Muscle of leg (tissue), 11 donors: ENCODE measurements around the gene EFCAB8. TPM values are rescaled to one million over a fixed set of nuclear protein-coding genes. Genes with fewer than 3 reads are reported as not detected.

Source experiments
- DNase-seq: peaks from one replicate; pipeline ENCODE4 v3.0.0; 2013
- H3K27ac ChIP-seq: one replicate; pipeline ENCODE4 v1.5.1; 2013; ENCODE audit warnings: mild to moderate bottlenecking, low read length, control low read depth
- H3K27me3 ChIP-seq: one replicate; pipeline ENCODE4 v1.6.1; 2013; ENCODE audit warnings: low read length; ENCODE audit not compliant: control insufficient read depth, insufficient read depth
- H3K36me3 ChIP-seq: one replicate; pipeline ENCODE4 v1.6.1; 2013; ENCODE audit warnings: low read length; ENCODE audit not compliant: control insufficient read depth, insufficient read depth
- H3K4me1 ChIP-seq: one replicate; pipeline ENCODE4 v1.6.1; 2013; ENCODE audit warnings: low read length; ENCODE audit not compliant: control insufficient read depth, insufficient read depth
- H3K4me3 ChIP-seq: one replicate; pipeline ENCODE4 v1.5.1; 2013; ENCODE audit warnings: low read length, control low read depth
- H3K9me3 ChIP-seq: replicated peaks from 2 replicates; pipeline ENCODE4 v1.6.1; 2013; ENCODE audit warnings: low read depth, low read length; ENCODE audit not compliant: control insufficient read depth
- WGBS: methylation state at CpG from one replicate; pipeline ENCODE4 v1.1.5; 2013; ENCODE audit warnings: missing lambda C conversion rate; ENCODE audit not compliant: insufficient coverage; 5-methylcytosine and 5-hydroxymethylcytosine counted together
- polyA plus RNA-seq, 8 donors: library from polyadenylated mRNA; unstranded; fragments of 120-200 nt; gene quantifications; one replicate each; pipeline versions ENCODE4 v1.2.1 to v1.2.3, GENCODE V29; 2013; ENCODE audit warnings: inconsistent platforms in 1 of 8, low replicate concordance in 1 of 8; ENCODE audit not compliant: insufficient read length in 8 of 8, insufficient read depth in 1 of 8
- total RNA-seq: library from RNA; stranded (reverse); fragments of 120-200 nt; gene quantifications from one replicate; pipeline ENCODE4 v1.2.4, GENCODE V29; 2013

Gene EFCAB8
- total and polyA plus RNA-seq, 9 donors: 0.04 to 0.22 (median 0.14) TPM; not detected in 2

GRCh38 chr20:32841174-32841573, 17.5 kb upstream of the EFCAB8 start:
- peaks cover 80% of the 10 kb centered on the region for H3K36me3 ChIP-seq
- H3K9me3 ChIP-seq: no peaks in the 10 kb centered on the region
- no peaks in the 10 kb centered on the region for H3K4me1 ChIP-seq
- H3K4me3 ChIP-seq: no peak overlapping the region
- DNase-seq: no peak
- no peaks in the 10 kb centered on the region for H3K27me3 ChIP-seq
- H3K27ac ChIP-seq: no peak overlapping the region
- WGBS: 67% methylated on average over 2 of the region's 9 CpGs

GRCh38 chr20:32841632-32842031, 17.1 kb upstream of the EFCAB8 start:
- no peaks in the 10 kb centered on the region for H3K27me3 ChIP-seq
- H3K36me3 ChIP-seq: peaks cover 79% of the 10 kb centered on the region
- H3K4me3 ChIP-seq: no peak overlapping the region
- no peaks in the 10 kb centered on the region for H3K4me1 ChIP-seq
- whole genome bisulfite sequencing: 75% methylated on average over 1 of the region's 2 CpGs
- no peak for DNase-seq
- no peaks in the 10 kb centered on the region for H3K9me3 ChIP-seq
- no peak overlapping the region for H3K27ac ChIP-seq

GRCh38 chr20:32842688-32843524, 15.8 kb upstream of the EFCAB8 start:
- 93% methylated on average over 6 of the region's 8 CpGs for WGBS
- no peaks in the 10 kb centered on the region for H3K4me1 ChIP-seq
- H3K27ac ChIP-seq: no peak overlapping the region
- no peaks in the 10 kb centered on the region for H3K27me3 ChIP-seq
- DNase-seq: no peak
- H3K9me3 ChIP-seq: no peaks in the 10 kb centered on the region
- H3K4me3 ChIP-seq: no peak overlapping the region
- peaks cover 76% of the 10 kb centered on the region for H3K36me3 ChIP-seq

GRCh38 chr20:32845786-32846185, 12.9 kb upstream of the EFCAB8 start:
- H3K4me3 ChIP-seq: no peak overlapping the region
- H3K9me3 ChIP-seq: no peaks in the 10 kb centered on the region
- no peak for DNase-seq
- H3K27me3 ChIP-seq: no peaks in the 10 kb centered on the region
- H3K36me3 ChIP-seq: peaks cover 71% of the 10 kb centered on the region
- no peaks in the 10 kb centered on the region for H3K4me1 ChIP-seq
- no peak overlapping the region for H3K27ac ChIP-seq
- WGBS: 72% methylated on average over 2 of the region's 2 CpGs

- Histone ChIP-seq H3K27me3 (no peaks in the 10 kb centered on the region), H3K27ac (no peak overlapping the region), H3K36me3 (peaks cover 70% of the 10 kb centered on the region), H3K4me1 (no peaks in the 10 kb centered on the region), H3K4me3 (no peak overlapping the region), H3K9me3 (no peaks in the 10 kb centered on the region)
- 100% methylated on average over 5 of the region's 5 CpGs for WGBS
- no peak for DNase-seq
Observed at GRCh38 chr20:32846852-32847251, 11.9 kb upstream of the EFCAB8 start.

- Histone ChIP-seq H3K4me3 (no peak overlapping the region), H3K9me3 (no peaks in the 10 kb centered on the region), H3K27me3 (no peaks in the 10 kb centered on the region), H3K27ac (no peak overlapping the region), H3K4me1 (no peaks in the 10 kb centered on the region), H3K36me3 (peaks cover 66% of the 10 kb centered on the region)
- WGBS: 90% methylated on average over 4 of the region's 5 CpGs
- DNase-seq: no peak
Observed at GRCh38 chr20:32847964-32848363, 10.8 kb upstream of the EFCAB8 start.

GRCh38 chr20:32848846-32849245, 9.9 kb upstream of the EFCAB8 start:
- DNase-seq: no peak
- H3K36me3 ChIP-seq: peaks cover 62% of the 10 kb centered on the region
- no peaks in the 10 kb centered on the region for H3K4me1 ChIP-seq
- H3K4me3 ChIP-seq: no peak overlapping the region
- no peak overlapping the region for H3K27ac ChIP-seq
- 86% methylated on average over 4 of the region's 6 CpGs for WGBS
- H3K27me3 ChIP-seq: no peaks in the 10 kb centered on the region
- no peaks in the 10 kb centered on the region for H3K9me3 ChIP-seq

GRCh38 chr20:32849577-32849976, 9.1 kb upstream of the EFCAB8 start:
- H3K27me3 ChIP-seq: no peaks in the 10 kb centered on the region
- DNase-seq: no peak
- no CpG with 5 or more reads among the region's 6 CpGs for WGBS
- no peaks in the 10 kb centered on the region for H3K4me1 ChIP-seq
- no peak overlapping the region for H3K27ac ChIP-seq
- no peaks in the 10 kb centered on the region for H3K9me3 ChIP-seq
- H3K4me3 ChIP-seq: no peak overlapping the region
- H3K36me3 ChIP-seq: peaks cover 57% of the 10 kb centered on the region

- no peak for DNase-seq
Observed at GRCh38 chr20:32855387-32855786, 3.3 kb upstream of the EFCAB8 start.

GRCh38 chr20:32858189-32858588, 534 bp upstream of the EFCAB8 start:
- Histone ChIP-seq H3K27ac (no peak overlapping the region), H3K27me3 (no peaks in the 10 kb centered on the region), H3K36me3 (peaks cover 4% of the 10 kb centered on the region), H3K9me3 (no peaks in the 10 kb centered on the region), H3K4me1 (no peaks in the 10 kb centered on the region), H3K4me3 (no peak overlapping the region)
- no peak for DNase-seq
- 88% methylated on average over 1 of the region's 2 CpGs for WGBS

More at GRCh38 chr20:32855387-32855786, 3.3 kb upstream of the EFCAB8 start:
- no peak overlapping the region for H3K4me3 ChIP-seq
- WGBS: 84% methylated on average over 5 of the region's 7 CpGs
- H3K36me3 ChIP-seq: peaks cover 18% of the 10 kb centered on the region
- H3K27ac ChIP-seq: no peak overlapping the region
- H3K4me1 ChIP-seq: no peaks in the 10 kb centered on the region
- no peaks in the 10 kb centered on the region for H3K9me3 ChIP-seq
- H3K27me3 ChIP-seq: no peaks in the 10 kb centered on the region
